IMR-90 (cell line): Measurements from ENCODE around the gene ATG7. TPM values are rescaled to one million over a fixed set of nuclear protein-coding genes. Genes with fewer than 3 reads are reported as not detected.
A peak's percentile ranks its signal among the peaks of the same experiment; 100 is the strongest.

Experiments used
- ATAC-seq: fragments of 200-7000 bp; cut with Tn5 transposase; 2 replicates; pipeline ENCODE4 v1.9.1; 2020; ENCODE audit warnings: low read depth, mild to moderate bottlenecking, moderate library complexity
- BruUV-seq: library from RNA; stranded (reverse); fragments of 400-500 nt; replicated peaks from 2 replicates; lab custom pipeline; 2021; lab: Mats Ljungman, UMichigan
- CTCF ChIA-PET: fragments of 300-600 bp; formaldehyde crosslinking; extraction: SDS; loops from one replicate; lab custom pipeline; 2021; ENCODE audit warnings: antibody characterized with exemption; lab: Yijun Ruan, JAX
- POLR2A ChIA-PET: fragments of 300-600 bp; sonication (Branson Sonifier 250); formaldehyde crosslinking; loops from one replicate; lab custom pipeline; 2022; ENCODE audit warnings: antibody characterized with exemption; ENCODE audit not compliant: unreplicated experiment; lab: Charles Lee
- DNase-seq: peaks from one replicate; pipeline ENCODE4 v3.0.0; 2013
- H2AFZ ChIP-seq: replicated peaks from 2 replicates; pipeline ENCODE3; 2013; ENCODE audit warnings: low read length, mild to moderate bottlenecking; ENCODE audit not compliant: poor library complexity
- H2AK5ac ChIP-seq: 2 replicates; pipeline ENCODE4 v1.6.1; 2013; ENCODE audit warnings: low read depth, low read length, inconsistent platforms
- H2AK9ac ChIP-seq: replicated peaks from 2 replicates; pipeline ENCODE3; 2013; ENCODE audit warnings: mild to moderate bottlenecking, low read depth, low read length, moderate library complexity; ENCODE audit not compliant: poor library complexity
- H2BK120ac ChIP-seq: 2 replicates; pipeline ENCODE4 v1.6.1; 2013; ENCODE audit warnings: low read depth, low read length, inconsistent platforms
- H2BK15ac ChIP-seq: 3 replicates; pipeline ENCODE4 v1.6.1; 2013; ENCODE audit warnings: low read depth, low read length, inconsistent platforms
- H2BK20ac ChIP-seq: 2 replicates; pipeline ENCODE4 v1.6.1; 2013; ENCODE audit warnings: low read depth, mild to moderate bottlenecking, inconsistent platforms, low read length, moderate library complexity
- H2BK5ac ChIP-seq: 2 replicates; pipeline ENCODE4 v1.6.1; 2013; ENCODE audit warnings: mild to moderate bottlenecking, low read depth, low read length, inconsistent platforms; ENCODE audit not compliant: poor library complexity, severe bottlenecking
- H3K14ac ChIP-seq: replicated peaks from 2 replicates; pipeline ENCODE4 v1.6.1; 2013; ENCODE audit warnings: low read depth, low read length, inconsistent platforms
- H3K18ac ChIP-seq: 2 replicates; pipeline ENCODE4 v1.6.1; 2013; ENCODE audit warnings: low read depth, low read length, control low read depth
- H3K23ac ChIP-seq: 2 replicates; pipeline ENCODE4 v1.6.1; 2013; ENCODE audit warnings: low read depth, low read length, inconsistent platforms
- H3K27ac ChIP-seq: 2 replicates; pipeline ENCODE4 v1.5.1; 2013; ENCODE audit warnings: mild to moderate bottlenecking, control low read depth, low read length; ENCODE audit not compliant: insufficient read depth
- H3K27me3 ChIP-seq: 2 replicates; pipeline ENCODE4 v1.6.1; 2013; ENCODE audit warnings: low read length; ENCODE audit not compliant: control insufficient read depth, insufficient read depth
- H3K36me3 ChIP-seq: 2 replicates; pipeline ENCODE4 v1.6.1; 2013; ENCODE audit warnings: low read length, mixed read lengths; ENCODE audit not compliant: control insufficient read depth, insufficient read depth
- H3K4ac ChIP-seq: 2 replicates; pipeline ENCODE4 v1.6.1; 2013; ENCODE audit warnings: low read depth, low read length, inconsistent platforms
- H3K4me1 ChIP-seq: 2 replicates; pipeline ENCODE4 v1.6.1; 2013; ENCODE audit warnings: low read length, mixed read lengths; ENCODE audit not compliant: control insufficient read depth, insufficient read depth
- H3K4me2 ChIP-seq: 2 replicates; pipeline ENCODE4 v1.6.1; 2013; ENCODE audit warnings: low read depth, mild to moderate bottlenecking, control low read depth, low read length, moderate library complexity
- H3K4me3 ChIP-seq: 2 replicates; pipeline ENCODE4 v1.5.1; 2013; ENCODE audit warnings: low read depth, mild to moderate bottlenecking, control low read depth, low read length, moderate library complexity; ENCODE audit not compliant: insufficient read depth
- H3K56ac ChIP-seq: 2 replicates; pipeline ENCODE4 v1.6.1; 2013; ENCODE audit warnings: low read length, inconsistent platforms; ENCODE audit not compliant: insufficient read depth; ENCODE audit errors: extremely low read depth
- H3K79me1 ChIP-seq, 2 experiments: 2 replicates each; pipeline ENCODE4 v1.6.1; 2013; ENCODE audit warnings: low read length in 2 of 2, inconsistent platforms in 1 of 2, low read depth in 1 of 2
- H3K9ac ChIP-seq: 2 replicates; pipeline ENCODE4 v1.6.1; 2013; ENCODE audit warnings: low read depth, low read length, control low read depth
- H3K9me1 ChIP-seq: 2 replicates; pipeline ENCODE4 v1.6.1; 2013; ENCODE audit warnings: low read length, inconsistent platforms; ENCODE audit not compliant: insufficient read depth
- H3K9me3 ChIP-seq: 2 replicates; pipeline ENCODE4 v1.6.1; 2013; ENCODE audit warnings: low read length; ENCODE audit not compliant: control insufficient read depth, insufficient read depth
- H4K20me1 ChIP-seq: 2 replicates; pipeline ENCODE4 v1.6.1; 2013; ENCODE audit warnings: low read length, inconsistent platforms; ENCODE audit not compliant: insufficient read depth
- H4K5ac ChIP-seq: 2 replicates; pipeline ENCODE4 v1.6.1; 2013; ENCODE audit warnings: mild to moderate bottlenecking, low read depth, low read length, control low read depth
- H4K8ac ChIP-seq, 2 experiments: 2 replicates each; pipeline ENCODE4 v1.6.1; 2013; ENCODE audit warnings: low read depth in 2 of 2, low read length in 2 of 2, control low read depth in 1 of 2, inconsistent platforms in 1 of 2
- H4K91ac ChIP-seq: 2 replicates; pipeline ENCODE4 v1.6.1; 2013; ENCODE audit warnings: low read depth, low read length, inconsistent platforms; ENCODE audit not compliant: insufficient read depth
- MAFK ChIP-seq: IDR thresholded peaks from 2 replicates; pipeline ENCODE4 v1.6.1; 2012; ENCODE audit warnings: low read depth, low read length, improper control_type of control experiment
- MAZ ChIP-seq: IDR thresholded peaks from 2 replicates; pipeline ENCODE4 v1.6.1; 2012; ENCODE audit warnings: low read depth, mild to moderate bottlenecking, low read length, improper control_type of control experiment, moderate library complexity, borderline replicate concordance
- NFE2L2 ChIP-seq: fragments of 150-350 bp; IDR thresholded peaks from 2 replicates; pipeline ENCODE4 v1.6.1; 2016; ENCODE audit warnings: low read depth, mild to moderate bottlenecking, low read length
- WGBS, 2 experiments: methylation state at CpG; one replicate each; pipeline versions ENCODE4 v1.1.5 to v1.1.7; 2013; ENCODE audit warnings: missing lambda C conversion rate in 2 of 2; ENCODE audit not compliant: insufficient read length in 1 of 2; ENCODE audit errors: extremely low coverage in 2 of 2; 5-methylcytosine and 5-hydroxymethylcytosine counted together
- dilution Hi-C: fragments of 300-500 bp; cut with HindIII; formaldehyde crosslinking; loops from one replicate; pipeline ENCODE4 v1.14.3; 2018; ENCODE audit warnings: low sequenced_read_pairs; ENCODE audit not compliant: unreplicated experiment
- in situ Hi-C: fragments of 300-500 bp; cut with MboI; formaldehyde crosslinking; loops from 3 replicates; pipeline ENCODE4 v1.14.3; 2019; ENCODE audit warnings: low sequenced_read_pairs, inconsistent platforms, mixed read lengths
- intact Hi-C: fragments of 100-400 bp; cut with micrococcal nuclease; formaldehyde crosslinking; loops from 2 replicates; pipeline ENCODE4 v1.10.0; 2022
- polyA plus RNA-seq, 3 experiments: library from polyadenylated mRNA; depleted of rRNA; stranded (reverse); fragments of >200 nt; gene quantifications; 2 replicates each; pipeline ENCODE4 v1.2.3, GENCODE V29; 2012; ENCODE audit warnings: low replicate concordance in 1 of 3
- total RNA-seq: library from RNA; depleted of rRNA; stranded (reverse); fragments of >200 nt; gene quantifications from 2 replicates; pipeline ENCODE4 v1.2.3, GENCODE V29; 2012

Gene ATG7
- total and polyA plus RNA-seq, 2 of the 4 experiments (the other 2 are of a cell fraction) = 15.6 to 51.4 TPM

DNA sequence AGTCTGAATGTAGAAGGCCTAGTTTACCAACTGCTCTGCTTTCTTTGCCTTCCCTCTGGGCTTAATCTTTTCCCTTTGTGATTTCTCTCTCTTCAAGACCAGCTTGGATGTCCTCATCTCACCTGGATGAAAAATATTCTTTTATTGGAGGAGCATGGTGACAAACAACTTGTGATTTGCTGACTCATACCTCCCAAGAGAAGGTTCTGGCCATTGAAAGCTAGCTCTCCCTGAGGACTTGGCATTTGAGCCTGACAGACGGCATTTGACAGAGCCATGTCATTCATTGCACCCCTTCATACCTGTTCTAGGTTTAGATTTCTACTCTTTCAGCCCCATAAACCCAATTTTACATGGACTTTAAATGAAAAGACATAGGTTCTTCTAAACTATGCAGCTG is 33.3 kb downstream of the ATG7 start:
- no TSS peak for BruUV-seq
- ATAC-seq = no peak
- in situ Hi-C loops = no loop called here
- H2BK15ac ChIP-seq = no peak overlapping the region; the same call in 2 of the 3 replicates
- no peak overlapping the region for H3K4ac ChIP-seq
- H3K4me3 ChIP-seq = no peak overlapping the region
- TF ChIP-seq MAFK = peak; percentile 68
- TF ChIP-seq MAZ = no peak
- TF ChIP-seq NFE2L2 = peak; percentile 88
- H4K20me1 ChIP-seq = no peaks in the 10 kb centered on the region
- no peak overlapping the region for H3K9ac ChIP-seq
- 0 out of 2 replicates have a peak overlapping the region, but pooled peaks have one; percentile 7 for H3K14ac ChIP-seq
- ChIA-PET POLR2A (no interaction called here), CTCF (interaction anchor here (0.7 kb wide), 1 partner anchor 14 kb away, joined by 3 read pairs; no protein-coding TSS in a partner anchor)
- intact Hi-C loops = no loop called here
- peaks cover 11% of the 10 kb centered on the region; the same call in 1 of the 2 replicates for H3K9me1 ChIP-seq
- no peaks in the 10 kb centered on the region for H3K27me3 ChIP-seq
- no peak overlapping the region for H4K5ac ChIP-seq
- no peak overlapping the region for H3K4me2 ChIP-seq
- no peak overlapping the region for H2AK5ac ChIP-seq
- no peak overlapping the region; the same call in 1 of the 2 replicates for H3K23ac ChIP-seq
- H3K4me1 ChIP-seq = peaks cover 3% of the 10 kb centered on the region; the same call in 1 of the 2 replicates
- no peaks in the 10 kb centered on the region for H3K9me3 ChIP-seq
- H3K18ac ChIP-seq = peak overlapping the region; percentile 51; the same call in 1 of the 2 replicates
- peaks cover 8 to 29% of the 10 kb centered on the region in 2 experiments; a peak in 3 of 4 replicates for H3K79me1 ChIP-seq
- no CpG with 5 or more reads among the region's 1 CpG for WGBS, 2 experiments
- H4K91ac ChIP-seq = peak overlapping the region; percentile 13; the same call in 1 of the 2 replicates
- H2BK120ac ChIP-seq = no peak overlapping the region
- no peak overlapping the region for H3K27ac ChIP-seq
- no peak overlapping the region for H2AK9ac ChIP-seq
- H4K8ac ChIP-seq = peak overlapping the region in 1 of 2 experiments; percentile 29; a peak in 1 of 4 replicates
- H3K56ac ChIP-seq = no peak overlapping the region
- DNase-seq = peak; percentile 29
- no peak overlapping the region for H2BK5ac ChIP-seq
- H3K36me3 ChIP-seq = peaks cover 32% of the 10 kb centered on the region
- dilution Hi-C loops = no loop called here
- H2AFZ ChIP-seq = no peak overlapping the region
- 0 out of 2 replicates have a peak overlapping the region, but pooled peaks have one; percentile 3 for H2BK20ac ChIP-seq
